Measurements from ENCODE around the gene MAPK1IP1L. TPM values are rescaled to one million over a fixed set of nuclear protein-coding genes. Genes with fewer than 3 reads are reported as not detected.
A peak's percentile ranks its signal among the peaks of the same experiment; 100 is the strongest.

MAPK1IP1L gene
- total RNA-seq, 2 experiments from 2014 or later, result 24.6 to 94.8 TPM

GRCh38 chr14:55025948-55026347, 25.5 kb upstream of the MAPK1IP1L start:
- intact Hi-C loops (cut with micrococcal nuclease; ENCODE audit: unreplicated experiment), result no loop called here
- Histone ChIP-seq H3K4me2 (ENCODE audit: low read length) (peak overlapping the region; percentile 96), H3K36me3 (ENCODE audit: insufficient read depth, low read length) (peaks cover 44% of the 10 kb centered on the region), H3K4me1 (ENCODE audit: insufficient read depth, low read length, poor library complexity, severe bottlenecking) (peaks cover 29% of the 10 kb centered on the region), H3K9me2 (ENCODE audit: insufficient read depth, low read length) (no peaks in the 10 kb centered on the region), H3K9me3 (ENCODE audit: low read length) (no peaks in the 10 kb centered on the region), H3K79me2 (ENCODE audit: insufficient read depth, low read depth, low read length) (peaks cover 77% of the 10 kb centered on the region), H4K20me1 (ENCODE audit: insufficient read depth, low read length) (peaks cover 17% of the 10 kb centered on the region; the same call in 1 of the 2 replicates), H3K4me3 (ENCODE audit: low read depth, low read length, poor library complexity, severe bottlenecking) (peak overlapping the region; percentile 81), H2AFZ (ENCODE audit: low read length) (no peak overlapping the region; the same call in 1 of the 2 replicates), H3K27ac (ENCODE audit: low read depth, low read length, poor library complexity, severe bottlenecking) (peak overlapping the region; percentile 75)
- ChIA-PET POLR2A (interaction anchor here (0.6 to 3.6 kb wide), 9 partner anchors 11 to 1562 kb away, joined by 3 to 19 read pairs (median 5); partner anchors contain the start of gene MAPK1IP1L), CTCF (ENCODE audit: unreplicated experiment) (no interaction called here)
- BruUV-seq (replicated peaks), result no TSS peak
- DNase-seq (ENCODE audit: low spot score), result no peak
- no peak for TF ChIP-seq EZH2phosphoT487 (IDR thresholded peaks at IDR 0.05; ENCODE audit: borderline replicate concordance, low read depth, low read length)
- TF ChIP-seq, protein P1, sequence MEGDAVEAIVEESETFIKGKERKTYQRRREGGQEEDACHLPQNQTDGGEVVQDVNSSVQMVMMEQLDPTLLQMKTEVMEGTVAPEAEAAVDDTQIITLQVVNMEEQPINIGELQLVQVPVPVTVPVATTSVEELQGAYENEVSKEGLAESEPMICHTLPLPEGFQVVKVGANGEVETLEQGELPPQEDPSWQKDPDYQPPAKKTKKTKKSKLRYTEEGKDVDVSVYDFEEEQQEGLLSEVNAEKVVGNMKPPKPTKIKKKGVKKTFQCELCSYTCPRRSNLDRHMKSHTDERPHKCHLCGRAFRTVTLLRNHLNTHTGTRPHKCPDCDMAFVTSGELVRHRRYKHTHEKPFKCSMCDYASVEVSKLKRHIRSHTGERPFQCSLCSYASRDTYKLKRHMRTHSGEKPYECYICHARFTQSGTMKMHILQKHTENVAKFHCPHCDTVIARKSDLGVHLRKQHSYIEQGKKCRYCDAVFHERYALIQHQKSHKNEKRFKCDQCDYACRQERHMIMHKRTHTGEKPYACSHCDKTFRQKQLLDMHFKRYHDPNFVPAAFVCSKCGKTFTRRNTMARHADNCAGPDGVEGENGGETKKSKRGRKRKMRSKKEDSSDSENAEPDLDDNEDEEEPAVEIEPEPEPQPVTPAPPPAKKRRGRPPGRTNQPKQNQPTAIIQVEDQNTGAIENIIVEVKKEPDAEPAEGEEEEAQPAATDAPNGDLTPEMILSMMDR (conservative IDR thresholded peaks at IDR 0.05; ENCODE audit: low read length), result no peak

GRCh38 chr14:55026441-55026792, 25.0 kb upstream of the MAPK1IP1L start:
- intact Hi-C loops (cut with micrococcal nuclease; ENCODE audit: unreplicated experiment), result no loop called here
- H3K27ac ChIP-seq (ENCODE audit: low read depth, low read length, poor library complexity, severe bottlenecking), result peak overlapping the region; percentile 75
- H2AFZ ChIP-seq (ENCODE audit: low read length), result peak overlapping the region; percentile 67
- H3K4me2 ChIP-seq (ENCODE audit: low read length), result peak overlapping the region; percentile 96
- H3K4me1 ChIP-seq (ENCODE audit: insufficient read depth, low read length, poor library complexity, severe bottlenecking), result peaks cover 33% of the 10 kb centered on the region
- H3K9me2 ChIP-seq (ENCODE audit: insufficient read depth, low read length), result no peaks in the 10 kb centered on the region
- TF ChIP-seq, protein P1 (conservative IDR thresholded peaks at IDR 0.05; ENCODE audit: low read length), result no peak
- TF ChIP-seq EZH2phosphoT487 (IDR thresholded peaks at IDR 0.05; ENCODE audit: borderline replicate concordance, low read depth, low read length), result no peak
- ChIA-PET POLR2A (interaction anchor here (1.1 to 3.6 kb wide), 9 partner anchors 11 to 57 kb away, joined by 3 to 19 read pairs (median 5); partner anchors contain the start of gene MAPK1IP1L), CTCF (ENCODE audit: unreplicated experiment) (interaction anchor here (0.7 to 0.8 kb wide), 2 partner anchors 24 to 25 kb away, joined by 3 read pairs; partner anchors contain the start of gene MAPK1IP1L)
- no peak for DNase-seq (ENCODE audit: low spot score)
- peaks cover 78% of the 10 kb centered on the region for H3K79me2 ChIP-seq (ENCODE audit: insufficient read depth, low read depth, low read length)
- H3K4me3 ChIP-seq (ENCODE audit: low read depth, low read length, poor library complexity, severe bottlenecking), result peak overlapping the region; percentile 81
- peaks cover 43% of the 10 kb centered on the region for H3K36me3 ChIP-seq (ENCODE audit: insufficient read depth, low read length)
- H4K20me1 ChIP-seq (ENCODE audit: insufficient read depth, low read length), result peaks cover 21% of the 10 kb centered on the region
- TSS peak; percentile 76 for BruUV-seq (replicated peaks)
- no peaks in the 10 kb centered on the region for H3K9me3 ChIP-seq (ENCODE audit: low read length)
